HEK293T (cell line): Measurements from ENCODE around the gene FCER2.

Source experiments
- ARNT ChIP-seq: fragments of 450-650 bp; IDR thresholded peaks from 2 replicates; pipeline ENCODE4 v1.6.1; 2017; ENCODE audit warnings: mild to moderate bottlenecking
- BHLHE40 ChIP-seq: fragments of 450-650 bp; IDR thresholded peaks from 2 replicates; pipeline ENCODE4 v1.6.1; 2016; ENCODE audit warnings: mild to moderate bottlenecking, moderate library complexity, borderline replicate concordance
- CTBP1 ChIP-seq: fragments of 450-650 bp; IDR thresholded peaks from 2 replicates; pipeline ENCODE4 v1.6.1; 2016; ENCODE audit warnings: borderline replicate concordance
- ELF4 ChIP-seq: fragments of 450-650 bp; IDR thresholded peaks from 2 replicates; pipeline ENCODE4 v1.6.1; 2017; ENCODE audit warnings: antibody characterized with exemption
- FOXA1 ChIP-seq: fragments of 450-650 bp; IDR thresholded peaks from 2 replicates; pipeline ENCODE4 v1.6.1; 2016; ENCODE audit warnings: mild to moderate bottlenecking
- FOXM1 ChIP-seq: fragments of 450-650 bp; IDR thresholded peaks from 2 replicates; pipeline ENCODE4 v1.6.1; 2017; ENCODE audit warnings: mild to moderate bottlenecking, borderline replicate concordance
- HDGF ChIP-seq: fragments of 450-650 bp; IDR thresholded peaks from 2 replicates; pipeline ENCODE4 v1.6.1; 2017; ENCODE audit warnings: antibody characterized with exemption, borderline replicate concordance
- PKNOX1 ChIP-seq: fragments of 450-650 bp; IDR thresholded peaks from 2 replicates; pipeline ENCODE4 v1.6.1; 2016
- SP1 ChIP-seq: fragments of 450-650 bp; IDR thresholded peaks from 2 replicates; pipeline ENCODE4 v1.6.1; 2017
- SUZ12 ChIP-seq: fragments of 450-650 bp; IDR thresholded peaks from 2 replicates; pipeline ENCODE4 v1.6.1; 2016; ENCODE audit warnings: mild to moderate bottlenecking
- TARDBP ChIP-seq: fragments of 450-650 bp; IDR thresholded peaks from 2 replicates; pipeline ENCODE4 v1.6.1; 2016
- ZNF384 ChIP-seq: fragments of 450-650 bp; IDR thresholded peaks from 2 replicates; pipeline ENCODE4 v1.6.1; 2016

GRCh38 chr19:7694499-7694898 lies 7.4 kb downstream of the FCER2 start:
- TF ChIP-seq FOXA1: no peak
- TF ChIP-seq BHLHE40: no peak
- TF ChIP-seq SP1: no peak
- TF ChIP-seq SUZ12: no peak
- no peak for TF ChIP-seq ARNT
- TF ChIP-seq CTBP1: no peak
- TF ChIP-seq FOXM1: no peak
- no peak for TF ChIP-seq TARDBP
- TF ChIP-seq PKNOX1: no peak
- no peak for TF ChIP-seq ELF4
- no peak for TF ChIP-seq HDGF
- no peak for TF ChIP-seq ZNF384
